CD4-positive, alpha-beta memory T cell (primary cell): ENCODE data around the gene ENTPD7. TPM values are rescaled to one million over a fixed set of nuclear protein-coding genes. Genes with fewer than 3 reads are reported as not detected.

Source experiments
- CTCF ChIA-PET: fragments of 350-600 bp; sonication (Branson Sonifier 250); formaldehyde crosslinking; loops from one replicate; lab custom pipeline; 2021; ENCODE audit warnings: inconsistent platforms; ENCODE audit not compliant: partially characterized antibody; lab: Charles Lee
- POLR2A ChIA-PET: fragments of 350-600 bp; sonication (Branson Sonifier 250); formaldehyde crosslinking; loops from one replicate; lab custom pipeline; 2021; ENCODE audit not compliant: partially characterized antibody; lab: Charles Lee
- DNase-seq, 5 donors: peaks; one replicate each; pipeline versions ENCODE4 v3.0.0 to v3.0.0-alpha.2; 2020 to 2022; ENCODE audit warnings: mixed read lengths in 1 of 5
- H3K27ac ChIP-seq: one replicate; pipeline ENCODE4 v1.7.0; 2013; ENCODE audit warnings: low read depth, low read length
- H3K27me3 ChIP-seq: 2 replicates; pipeline ENCODE4 v1.7.0; 2013; ENCODE audit warnings: mild to moderate bottlenecking, low read length, moderate library complexity; ENCODE audit not compliant: insufficient read depth
- H3K36me3 ChIP-seq: 2 replicates; pipeline ENCODE4 v1.7.0; 2013; ENCODE audit warnings: mild to moderate bottlenecking, low read length, moderate library complexity; ENCODE audit not compliant: insufficient read depth
- H3K4me1 ChIP-seq: 2 replicates; pipeline ENCODE4 v1.7.0; 2013; ENCODE audit warnings: mild to moderate bottlenecking, low read length, moderate library complexity; ENCODE audit not compliant: insufficient read depth
- H3K4me3 ChIP-seq, 2 donors: one replicate each; pipeline ENCODE4 v1.7.0; 2013; ENCODE audit warnings: low read length in 2 of 2, mild to moderate bottlenecking in 1 of 2
- H3K9me3 ChIP-seq, 2 donors: one replicate each; pipeline ENCODE4 v1.7.0; 2013; ENCODE audit warnings: low read length in 2 of 2, control low read depth in 1 of 2; ENCODE audit not compliant: control insufficient read depth in 1 of 2
- H3K27ac Mint-ChIP-seq, 7 donors: one replicate each; pipeline ENCODE4 v1.8.0; 2020 to 2021; ENCODE audit warnings: mixed read lengths in 7 of 7, mild to moderate bottlenecking in 6 of 7, inconsistent platforms in 3 of 7, moderate library complexity in 3 of 7
- H3K27me3 Mint-ChIP-seq, 2 donors: one replicate each; pipeline ENCODE4 v1.8.0; 2020 to 2021; ENCODE audit warnings: mixed read lengths in 2 of 2
- H3K36me3 Mint-ChIP-seq, 2 donors: one replicate each; pipeline ENCODE4 v1.8.0; 2020 to 2021; ENCODE audit warnings: mixed read lengths in 2 of 2, inconsistent platforms in 1 of 2, mild to moderate bottlenecking in 1 of 2
- H3K4me1 Mint-ChIP-seq, 4 donors: one replicate each; pipeline ENCODE4 v1.8.0; 2020 to 2021; ENCODE audit warnings: mixed read lengths in 4 of 4, mild to moderate bottlenecking in 1 of 4
- H3K4me3 Mint-ChIP-seq, 8 donors: one replicate each; pipeline ENCODE4 v1.8.0; 2020 to 2021; ENCODE audit warnings: mixed read lengths in 8 of 8, mild to moderate bottlenecking in 7 of 8, moderate library complexity in 6 of 8, inconsistent platforms in 3 of 8
- H3K9me3 Mint-ChIP-seq, 8 donors: one replicate each; pipeline ENCODE4 v1.8.0; 2020 to 2021; ENCODE audit warnings: mixed read lengths in 8 of 8, mild to moderate bottlenecking in 5 of 8, inconsistent platforms in 3 of 8, moderate library complexity in 1 of 8
- intact Hi-C: fragments of 100-400 bp; cut with micrococcal nuclease; formaldehyde crosslinking; loops from one replicate; pipeline ENCODE4 v1.15.1; 2023
- polyA plus RNA-seq, 2 donors: library from polyadenylated mRNA; unstranded; fragments of 300-500 nt; fragmentation: Illumina TruSeq; gene quantifications; one replicate each; pipeline ENCODE4 v1.2.3, GENCODE V29; 2021
- total RNA-seq, 2 experiments: library from RNA; stranded (reverse); gene quantifications; one replicate each; pipeline ENCODE4 v1.2.3, GENCODE V29; 2021

Gene ENTPD7
- total and polyA plus RNA-seq, 4 experiments from 2014 or later: 1.7 to 3.9 (median 2.9) TPM

DNA sequence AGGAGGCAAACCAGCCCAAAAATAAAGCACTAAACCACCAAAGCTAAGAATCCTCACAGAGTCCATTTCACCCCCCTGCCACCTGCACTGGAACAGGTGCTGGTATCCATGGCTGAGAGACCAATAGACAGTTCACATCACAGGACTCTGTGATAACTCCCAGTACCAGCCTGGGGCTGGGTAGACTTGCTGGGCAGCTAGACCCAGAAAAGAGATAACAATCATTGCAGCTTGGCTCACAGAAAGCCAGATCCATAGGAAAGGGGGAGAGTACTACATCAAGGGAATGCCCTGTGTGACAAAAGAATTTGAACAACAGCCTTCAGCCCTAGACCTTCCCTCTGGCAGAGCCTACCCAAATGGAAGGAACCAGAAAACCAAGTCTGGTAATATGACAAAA is 25.5 kb upstream of the ENTPD7 start:
- H3K9me3 ChIP-seq: no peaks in the 10 kb centered on the region
- POLR2A ChIA-PET: no interaction called here
- H3K36me3 Mint-ChIP-seq: no peaks in the 10 kb centered on the region
- intact Hi-C loops: no loop called here
- no peak overlapping the region for H3K27ac Mint-ChIP-seq
- no peak overlapping the region for H3K4me3 Mint-ChIP-seq
- H3K4me1 ChIP-seq: no peaks in the 10 kb centered on the region
- H3K27ac ChIP-seq: no peak overlapping the region
- H3K27me3 ChIP-seq: no peaks in the 10 kb centered on the region
- no peak overlapping the region for H3K4me3 ChIP-seq
- H3K36me3 ChIP-seq: no peaks in the 10 kb centered on the region
- H3K27me3 Mint-ChIP-seq: peaks cover 18 to 27% of the 10 kb centered on the region in 2 donors
- no peaks in the 10 kb centered on the region for H3K4me1 Mint-ChIP-seq
- DNase-seq: no peak
- H3K9me3 Mint-ChIP-seq: peaks cover 0 to 2% (median 0%) of the 10 kb centered on the region in 8 donors
- CTCF ChIA-PET: no interaction called here

DNA sequence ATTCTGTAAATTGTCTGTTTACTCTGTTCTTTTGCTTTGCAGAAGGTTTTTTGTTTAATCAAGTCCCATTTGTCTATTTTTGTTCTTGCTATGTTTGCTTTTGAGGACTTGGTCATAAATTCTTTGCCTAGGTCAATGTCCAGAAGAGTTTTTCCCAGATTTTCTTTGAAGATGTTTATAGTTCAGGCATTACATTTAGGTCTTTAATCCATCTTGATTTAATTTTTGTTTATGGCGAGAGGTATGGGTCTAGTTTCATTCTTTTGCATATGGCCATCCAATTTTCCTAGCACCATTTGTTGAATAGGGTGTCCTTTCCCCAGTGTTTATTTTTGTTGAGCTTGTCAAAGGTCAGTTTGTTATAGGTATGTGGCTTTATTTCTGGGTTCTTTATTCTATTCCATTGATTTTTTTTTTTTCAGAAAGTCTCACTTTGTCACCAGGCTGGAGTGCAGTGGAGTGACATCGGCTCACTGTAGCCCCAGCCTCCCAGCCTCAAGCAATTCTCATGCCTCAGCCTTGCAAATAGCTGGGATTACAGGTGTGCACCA is 11.6 kb upstream of the ENTPD7 start:
- Mint-ChIP-seq H3K4me1 (no peaks in the 10 kb centered on the region), H3K27ac (no peak overlapping the region), H3K9me3 (peaks cover 0 to 4% (median 0%) of the 10 kb centered on the region in 8 donors), H3K36me3 (no peaks in the 10 kb centered on the region), H3K4me3 (no peak overlapping the region), H3K27me3 (peaks cover 19 to 30% of the 10 kb centered on the region in 2 donors)
- Histone ChIP-seq H3K4me1 (no peaks in the 10 kb centered on the region), H3K4me3 (no peak overlapping the region), H3K9me3 (no peaks in the 10 kb centered on the region), H3K36me3 (no peaks in the 10 kb centered on the region), H3K27me3 (peaks cover 10% of the 10 kb centered on the region), H3K27ac (no peak overlapping the region)
- ChIA-PET POLR2A (no interaction called here), CTCF (interaction anchor here (0.6 kb wide), 1 partner anchor 11 kb away, joined by 3 read pairs; the partner anchor contains the start of gene ENTPD7)
- no peak for DNase-seq
- intact Hi-C loops: no loop called here

GRCh38 chr10:99648717-99649116 is 10.6 kb upstream of the ENTPD7 start:
- no peak for DNase-seq
- peaks cover 0 to 4% (median 0%) of the 10 kb centered on the region in 8 donors for H3K9me3 Mint-ChIP-seq
- no peaks in the 10 kb centered on the region for H3K4me1 Mint-ChIP-seq
- Histone ChIP-seq H3K9me3 (no peaks in the 10 kb centered on the region), H3K4me1 (no peaks in the 10 kb centered on the region), H3K4me3 (no peak overlapping the region), H3K27me3 (peaks cover 10% of the 10 kb centered on the region), H3K27ac (no peak overlapping the region), H3K36me3 (no peaks in the 10 kb centered on the region)
- POLR2A ChIA-PET: no interaction called here
- H3K27ac Mint-ChIP-seq: no peak overlapping the region
- no peak overlapping the region for H3K4me3 Mint-ChIP-seq
- intact Hi-C loops: no loop called here
- CTCF ChIA-PET: interaction anchor here (1.0 kb wide), 1 partner anchor 10 kb away, joined by 3 read pairs; the partner anchor contains the start of gene ENTPD7
- H3K36me3 Mint-ChIP-seq: no peaks in the 10 kb centered on the region
- peaks cover 22 to 37% of the 10 kb centered on the region in 2 donors for H3K27me3 Mint-ChIP-seq

GRCh38 chr10:99652800-99653390 is 6.4 kb upstream of the ENTPD7 start:
- DNase-seq: no peak
- POLR2A ChIA-PET: no interaction called here
- Histone ChIP-seq H3K27ac (no peak overlapping the region), H3K36me3 (no peaks in the 10 kb centered on the region), H3K9me3 (no peaks in the 10 kb centered on the region), H3K4me3 (no peak overlapping the region), H3K27me3 (peaks cover 10% of the 10 kb centered on the region), H3K4me1 (no peaks in the 10 kb centered on the region)
- Mint-ChIP-seq H3K27me3 (peaks cover 21 to 49% of the 10 kb centered on the region in 2 donors), H3K4me1 (no peaks in the 10 kb centered on the region), H3K4me3 (no peak overlapping the region), H3K36me3 (no peaks in the 10 kb centered on the region), H3K9me3 (no peaks in the 10 kb centered on the region), H3K27ac (no peak overlapping the region)
- intact Hi-C loops: no loop called here
- CTCF ChIA-PET: no interaction called here

GRCh38 chr10:99654390-99655175 is 4.7 kb upstream of the ENTPD7 start:
- peaks cover 9% of the 10 kb centered on the region for H3K4me1 ChIP-seq

GRCh38 chr10:99656199-99657064 is 2.9 kb upstream of the ENTPD7 start:
- intact Hi-C loops: no loop called here
- no peaks in the 10 kb centered on the region for H3K36me3 ChIP-seq
- CTCF ChIA-PET: no interaction called here
- Mint-ChIP-seq H3K4me1 (peaks cover 14 to 27% (median 18%) of the 10 kb centered on the region in 4 donors), H3K27me3 (peaks cover 11 to 30% of the 10 kb centered on the region in 2 donors), H3K9me3 (no peaks in the 10 kb centered on the region), H3K36me3 (peaks cover 0 to 2% of the 10 kb centered on the region in 2 donors), H3K4me3 (peak overlapping the region in 1 of 8 donors; percentile 1), H3K27ac (peak overlapping the region in 1 of 7 donors; percentile 34)
- H3K27ac ChIP-seq: no peak overlapping the region
- H3K9me3 ChIP-seq: no peaks in the 10 kb centered on the region
- H3K4me3 ChIP-seq: no peak overlapping the region
- DNase-seq: no peak
- H3K27me3 ChIP-seq: no peaks in the 10 kb centered on the region
- POLR2A ChIA-PET: no interaction called here
- H3K4me1 ChIP-seq: peaks cover 17% of the 10 kb centered on the region

More at GRCh38 chr10:99654390-99655175, 4.7 kb upstream of the ENTPD7 start:
- intact Hi-C loops: no loop called here
- Histone ChIP-seq H3K9me3 (no peaks in the 10 kb centered on the region), H3K4me3 (no peak overlapping the region), H3K36me3 (no peaks in the 10 kb centered on the region), H3K27me3 (peaks cover 7% of the 10 kb centered on the region), H3K27ac (no peak overlapping the region)
- peaks cover 0 to 2% of the 10 kb centered on the region in 2 donors for H3K36me3 Mint-ChIP-seq
- no peaks in the 10 kb centered on the region for H3K9me3 Mint-ChIP-seq
- POLR2A ChIA-PET: no interaction called here
- no peak overlapping the region for H3K27ac Mint-ChIP-seq
- peaks cover 15 to 39% of the 10 kb centered on the region in 2 donors for H3K27me3 Mint-ChIP-seq
- peaks cover 6 to 15% (median 9%) of the 10 kb centered on the region in 4 donors for H3K4me1 Mint-ChIP-seq
- no peak for DNase-seq
- CTCF ChIA-PET: interaction anchor here (1.1 kb wide), 1 partner anchor 77 kb away, joined by 4 read pairs; the partner anchor contains the start of genes COX15 and CUTC
- no peak overlapping the region for H3K4me3 Mint-ChIP-seq
